Smooth muscle cell (in vitro differentiated cells): ENCODE data around the gene KHDC4. TPM values are rescaled to one million over a fixed set of nuclear protein-coding genes. Genes with fewer than 3 reads are reported as not detected.

Source experiments
- DNase-seq: peaks from one replicate; lab custom pipeline; 2025; ENCODE audit not compliant: unreplicated experiment; lab: John Stamatoyannopoulos, UW
- H2AFZ ChIP-seq: fragments of 200-600 bp; sonication (generic); 2 replicates; pipeline ENCODE4 v1.6.0; 2016; ENCODE audit warnings: antibody characterized with exemption, low read depth, mild to moderate bottlenecking
- H3F3A ChIP-seq: fragments of 200-600 bp; sonication (generic); 2 replicates; pipeline ENCODE4 v1.6.0; 2017; ENCODE audit warnings: antibody characterized with exemption, low read depth
- H3K27ac ChIP-seq: fragments of 200-600 bp; sonication (generic); 2 replicates; pipeline ENCODE4 v1.5.1; 2016; ENCODE audit warnings: low read depth, mild to moderate bottlenecking
- H3K27me3 ChIP-seq: fragments of 200-600 bp; sonication (generic); 2 replicates; pipeline ENCODE4 v1.6.1; 2016; ENCODE audit warnings: low read depth, mild to moderate bottlenecking
- H3K36me3 ChIP-seq: fragments of 200-600 bp; sonication (generic); 2 replicates; pipeline ENCODE4 v1.5.1; 2016; ENCODE audit warnings: low read depth
- H3K4me1 ChIP-seq: fragments of 200-600 bp; sonication (generic); 2 replicates; pipeline ENCODE4 v1.5.1; 2016; ENCODE audit warnings: low read depth
- H3K4me2 ChIP-seq: fragments of 200-600 bp; sonication (generic); 2 replicates; pipeline ENCODE4 v1.6.0; 2016; ENCODE audit warnings: mild to moderate bottlenecking
- H3K4me3 ChIP-seq: fragments of 200-600 bp; sonication (generic); 2 replicates; pipeline ENCODE4 v1.5.1; 2016; ENCODE audit warnings: mild to moderate bottlenecking
- H3K79me2 ChIP-seq: fragments of 200-600 bp; sonication (generic); 2 replicates; pipeline ENCODE4 v1.6.0; 2016; ENCODE audit warnings: low read depth, mild to moderate bottlenecking
- H3K9ac ChIP-seq: fragments of 200-600 bp; sonication (generic); 2 replicates; pipeline ENCODE4 v1.6.0; 2016; ENCODE audit warnings: low read depth
- H3K9me3 ChIP-seq: fragments of 200-600 bp; sonication (generic); replicated peaks from 2 replicates; pipeline ENCODE4 v1.5.1; 2016; ENCODE audit warnings: low read depth
- H4K20me1 ChIP-seq: fragments of 200-600 bp; sonication (generic); 2 replicates; pipeline ENCODE4 v1.6.0; 2016; ENCODE audit warnings: low read depth
- CTCF ChIP-seq: fragments of 200-600 bp; sonication (generic); IDR thresholded peaks from 2 replicates; pipeline ENCODE4 v1.5.1; 2017; ENCODE audit warnings: borderline replicate concordance, mild to moderate bottlenecking, antibody characterized with exemption; ENCODE audit not compliant: insufficient read depth, poor library complexity, severe bottlenecking
- WGBS: methylation state at CpG from one replicate; pipeline ENCODE4 v1.1.7; 2016; ENCODE audit warnings: low lambda C conversion rate; 5-methylcytosine and 5-hydroxymethylcytosine counted together
- polyA plus RNA-seq: library from polyadenylated mRNA; unstranded; fragments of >200 nt; fragmentation: Nextera tagmentation; extraction: Ambion mirVana; gene quantifications from 2 replicates; pipeline ENCODE4 v1.2.1, GENCODE V29; 2016
- total RNA-seq: library from RNA; depleted of rRNA; stranded (reverse); fragments of >200 nt; gene quantifications from 2 replicates; pipeline ENCODE4 v1.2.3, GENCODE V29; 2014

The KHDC4 gene
- total and polyA plus RNA-seq, 2 experiments from 2014 or later, result 14.9 to 41.7 TPM

- H3K4me2 ChIP-seq, result peak overlapping the region; percentile 44
- H3F3A ChIP-seq, result peaks cover 9% of the 10 kb centered on the region
- H3K4me1 ChIP-seq, result peaks cover 4% of the 10 kb centered on the region
- no peaks in the 10 kb centered on the region for H3K9me3 ChIP-seq
- no peak for DNase-seq
- WGBS, result 74% methylated on average over 10 of the region's 10 CpGs
- H3K9ac ChIP-seq, result peak overlapping the region; percentile 49
- no peaks in the 10 kb centered on the region for H3K27me3 ChIP-seq
- H2AFZ ChIP-seq, result no peak overlapping the region
- H3K79me2 ChIP-seq, result no peaks in the 10 kb centered on the region
- H3K4me3 ChIP-seq, result no peak overlapping the region
- TF ChIP-seq CTCF, result no peak
- peaks cover 1% of the 10 kb centered on the region for H4K20me1 ChIP-seq
- peak overlapping the region; percentile 86 for H3K27ac ChIP-seq
- H3K36me3 ChIP-seq, result peaks cover 4% of the 10 kb centered on the region
Measured at GRCh38 chr1:155893389-155894142, 40.6 kb downstream of the KHDC4 start.

- Histone ChIP-seq H2AFZ (no peak overlapping the region), H3K36me3 (peaks cover 4% of the 10 kb centered on the region), H4K20me1 (no peaks in the 10 kb centered on the region), H3F3A (peaks cover 8% of the 10 kb centered on the region), H3K4me3 (no peak overlapping the region), H3K9ac (peak overlapping the region; percentile 49), H3K79me2 (no peaks in the 10 kb centered on the region), H3K27me3 (no peaks in the 10 kb centered on the region), H3K4me2 (peak overlapping the region; percentile 44), H3K27ac (peak overlapping the region; percentile 86), H3K9me3 (no peaks in the 10 kb centered on the region), H3K4me1 (peaks cover 4% of the 10 kb centered on the region)
- 30% methylated on average over 3 of the region's 3 CpGs for WGBS
- TF ChIP-seq CTCF, result no peak
- no peak for DNase-seq
Measured at GRCh38 chr1:155892796-155893195, 41.4 kb downstream of the KHDC4 start.

- no peak overlapping the region for H3K9ac ChIP-seq
- 73% methylated on average over 3 of the region's 3 CpGs for WGBS
- no peak for DNase-seq
- H3K36me3 ChIP-seq, result no peaks in the 10 kb centered on the region
- H3K4me3 ChIP-seq, result no peak overlapping the region
- H3K27ac ChIP-seq, result no peak overlapping the region
- H3K79me2 ChIP-seq, result no peaks in the 10 kb centered on the region
- no peaks in the 10 kb centered on the region for H4K20me1 ChIP-seq
- no peak for TF ChIP-seq CTCF
- H2AFZ ChIP-seq, result no peak overlapping the region
- H3F3A ChIP-seq, result peaks cover 5% of the 10 kb centered on the region
- no peak overlapping the region for H3K4me2 ChIP-seq
- H3K27me3 ChIP-seq, result no peaks in the 10 kb centered on the region
- H3K9me3 ChIP-seq, result no peaks in the 10 kb centered on the region
- peaks cover 4% of the 10 kb centered on the region for H3K4me1 ChIP-seq
Measured at GRCh38 chr1:155890251-155890650, 44.0 kb downstream of the KHDC4 start.

- H2AFZ ChIP-seq, result no peak overlapping the region
- H3K27ac ChIP-seq, result no peak overlapping the region
- TF ChIP-seq CTCF, result no peak
- no peak overlapping the region for H3K4me3 ChIP-seq
- DNase-seq, result no peak
- H3K4me2 ChIP-seq, result no peak overlapping the region
- H3K36me3 ChIP-seq, result no peaks in the 10 kb centered on the region
- H3K79me2 ChIP-seq, result no peaks in the 10 kb centered on the region
- H3K9ac ChIP-seq, result no peak overlapping the region
- no peaks in the 10 kb centered on the region for H4K20me1 ChIP-seq
- H3K9me3 ChIP-seq, result no peaks in the 10 kb centered on the region
- H3K27me3 ChIP-seq, result no peaks in the 10 kb centered on the region
- H3K4me1 ChIP-seq, result peaks cover 4% of the 10 kb centered on the region
- peaks cover 5% of the 10 kb centered on the region for H3F3A ChIP-seq
- 67% methylated on average over 2 of the region's 2 CpGs for WGBS
Measured at GRCh38 chr1:155889566-155889965, 44.6 kb downstream of the KHDC4 start.
